Right cardiac atrium (tissue), 5 donors: ENCODE results near the gene HSPB3. TPM values are rescaled to one million over a fixed set of nuclear protein-coding genes. Genes with fewer than 3 reads are reported as not detected.
"Not testable (repeated sequence)": the region's sequence is repeated elsewhere in the genome, so short reads cannot be mapped to it uniquely, and the experiment has no call there.

Source experiments
- ATAC-seq, 2 donors: fragments of 200-7000 bp; cut with Tn5 transposase; one replicate each; pipeline versions ENCODE4 v1.8.0 to v1.9.1; 2020; ENCODE audit warnings: moderate library complexity in 2 of 2, mild to moderate bottlenecking in 1 of 2
- DNase-seq, 3 donors: peaks; one replicate each; pipeline ENCODE4 v3.0.0-alpha.2; 2020
- H3K27ac ChIP-seq: one replicate; pipeline ENCODE4 v1.5.1; 2013; ENCODE audit warnings: mild to moderate bottlenecking, low read length, control low read depth, moderate library complexity
- H3K27me3 ChIP-seq: one replicate; pipeline ENCODE4 v1.6.1; 2013; ENCODE audit not compliant: control insufficient read depth, insufficient read depth
- H3K4me1 ChIP-seq: one replicate; pipeline ENCODE4 v1.6.1; 2013; ENCODE audit warnings: low read length; ENCODE audit not compliant: control insufficient read depth, insufficient read depth
- H3K4me3 ChIP-seq: one replicate; pipeline ENCODE4 v1.5.1; 2013; ENCODE audit warnings: low read length, control low read depth
- H3K9me3 ChIP-seq: one replicate; pipeline ENCODE4 v1.6.1; 2013; ENCODE audit warnings: low read length; ENCODE audit not compliant: control insufficient read depth
- WGBS: extraction: QIAGEN DNeasy Blood & Tissue Kit; methylation state at CpG from one replicate; pipeline ENCODE4 v1.1.7; 2013; 5-methylcytosine and 5-hydroxymethylcytosine counted together
- intact Hi-C, 4 donors: fragments of 100-400 bp; cut with DNase I; formaldehyde crosslinking; loops; one replicate each; pipeline versions ENCODE4 v1.11.0 to v1.14.0; 2022 to 2023
- polyA plus RNA-seq: library from polyadenylated mRNA; stranded (reverse); fragments of 200-250 nt; gene quantifications from one replicate; pipeline ENCODE4 v1.2.3, GENCODE V29; 2013
- total RNA-seq, 4 donors: library from RNA; stranded (reverse); fragmentation: NEBNext Ultra II Directional; extraction: Animal tissue kit (Norgen Biotek cat#: 25700); gene quantifications; one replicate each; pipeline ENCODE4 v1.2.1, GENCODE V29; 2021
- donor health status: healthy with polysubstance abuse.
- donor health status: DM: no; HTN: yes; CAD: no.
- donor health status: DM: no; HTN: no; CAD: no.
- donor health status: DM: no; HTN: yes; CAD: no; lungs with severe emphysema.
- donor health status: DM: yes; HTN: yes; CAD: no.

HSPB3 gene
- total and polyA plus RNA-seq, 5 donors, result 279 to 644 (median 392) TPM

DNA sequence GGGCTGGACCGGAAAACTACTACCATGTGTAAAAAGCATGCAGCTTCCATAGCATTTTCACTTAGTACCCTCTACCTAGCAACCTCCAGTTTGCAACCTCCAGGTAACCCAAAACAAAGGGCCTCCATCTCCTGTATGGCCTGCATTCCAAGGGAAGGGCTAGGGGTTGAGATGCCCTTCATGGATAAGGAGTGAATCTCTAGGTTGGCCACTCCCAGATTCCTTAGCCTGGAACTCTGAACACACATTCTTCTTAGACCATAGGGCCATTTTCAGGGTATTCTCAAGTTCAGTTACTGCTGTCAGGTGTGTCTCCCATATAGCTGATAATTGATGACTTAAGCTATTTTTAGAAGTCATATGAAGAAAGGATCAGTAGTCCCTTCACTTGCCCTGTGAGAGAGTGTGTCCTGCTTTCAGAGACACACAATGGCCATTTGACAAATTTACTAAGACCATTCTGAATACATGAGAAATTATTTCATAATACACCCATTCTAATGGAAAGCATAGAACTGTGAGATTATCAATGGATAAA is 22.5 kb downstream of the HSPB3 start:
- no peaks in the 10 kb centered on the region for H3K9me3 ChIP-seq
- no peak for ATAC-seq
- 94% methylated on average over 1 of the region's 1 CpG for WGBS
- no peak overlapping the region for H3K4me3 ChIP-seq
- H3K27ac ChIP-seq, result no peak overlapping the region
- no peaks in the 10 kb centered on the region for H3K4me1 ChIP-seq
- DNase-seq, result no peak
- intact Hi-C loops, result no loop called here
- H3K27me3 ChIP-seq, result no peaks in the 10 kb centered on the region

DNA sequence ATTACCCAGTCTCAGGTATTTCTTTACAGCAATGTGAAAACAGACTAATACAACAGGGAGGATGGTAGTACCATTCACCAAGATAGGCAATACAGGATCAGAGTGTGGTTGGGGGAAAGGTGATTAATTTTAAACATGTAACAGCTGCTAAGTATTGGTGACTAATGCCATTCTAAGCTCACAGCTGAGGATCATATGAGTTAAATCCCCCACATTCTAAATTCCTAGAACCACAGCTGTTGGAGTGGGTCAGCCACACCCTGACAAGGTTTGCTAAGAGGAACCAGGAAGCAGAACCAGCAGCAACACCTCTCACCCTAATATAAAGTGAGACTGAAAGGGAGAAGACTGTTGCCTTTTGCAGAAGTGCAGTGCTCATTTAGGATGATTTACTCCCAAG is 24.8 kb downstream of the HSPB3 start:
- no peak overlapping the region for H3K4me3 ChIP-seq
- no peaks in the 10 kb centered on the region for H3K4me1 ChIP-seq
- no peak for ATAC-seq
- no peaks in the 10 kb centered on the region for H3K27me3 ChIP-seq
- intact Hi-C loops, result loop anchor here in 1 of 4 donors (10.0 kb wide), 1 partner anchor 45 kb away; no protein-coding TSS in a partner anchor
- H3K27ac ChIP-seq, result no peak overlapping the region
- DNase-seq, result no peak
- H3K9me3 ChIP-seq, result no peaks in the 10 kb centered on the region

DNA sequence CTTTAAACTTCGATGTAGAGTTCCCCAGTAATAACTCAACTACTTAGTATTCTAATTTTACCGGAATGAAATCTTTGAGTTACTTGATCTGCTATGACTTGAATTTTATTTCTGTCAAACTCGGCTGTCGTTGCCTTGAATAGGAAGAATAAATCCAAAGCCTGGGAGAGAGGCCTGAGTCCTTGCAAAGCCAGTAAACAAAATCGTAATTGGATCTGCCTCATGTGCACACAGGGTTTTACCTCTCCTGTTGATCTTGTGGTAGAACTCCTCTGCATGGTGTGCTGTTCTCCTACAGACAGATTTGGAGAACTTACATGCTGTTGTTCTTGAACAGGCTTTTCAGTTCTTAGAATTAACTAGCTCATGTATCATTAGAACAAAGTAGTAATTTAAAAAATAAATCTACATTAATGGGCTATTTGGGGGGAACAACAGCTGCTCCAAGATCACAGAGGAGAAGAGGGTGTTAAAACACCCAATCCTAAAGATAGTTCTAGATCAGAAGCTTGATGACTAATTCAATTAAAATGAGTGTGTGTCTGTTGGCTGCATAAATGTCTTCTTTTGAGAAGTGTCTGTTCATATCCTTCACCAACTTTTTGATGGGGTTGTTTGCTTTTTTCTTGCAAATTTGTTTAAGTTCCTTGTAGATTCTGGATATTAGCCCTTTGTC is 28.9 kb downstream of the HSPB3 start:
- Histone ChIP-seq H3K4me1 (no peaks in the 10 kb centered on the region), H3K9me3 (no peaks in the 10 kb centered on the region), H3K27me3 (no peaks in the 10 kb centered on the region), H3K4me3 (no peak overlapping the region), H3K27ac (no peak overlapping the region)
- DNase-seq (no peak), ATAC-seq (no peak)
- intact Hi-C loops, result loop anchor here in 1 of 4 donors (10.0 kb wide), 1 partner anchor 50 kb away; no protein-coding TSS in a partner anchor
- WGBS, result 83% methylated on average over 5 of the region's 5 CpGs

DNA sequence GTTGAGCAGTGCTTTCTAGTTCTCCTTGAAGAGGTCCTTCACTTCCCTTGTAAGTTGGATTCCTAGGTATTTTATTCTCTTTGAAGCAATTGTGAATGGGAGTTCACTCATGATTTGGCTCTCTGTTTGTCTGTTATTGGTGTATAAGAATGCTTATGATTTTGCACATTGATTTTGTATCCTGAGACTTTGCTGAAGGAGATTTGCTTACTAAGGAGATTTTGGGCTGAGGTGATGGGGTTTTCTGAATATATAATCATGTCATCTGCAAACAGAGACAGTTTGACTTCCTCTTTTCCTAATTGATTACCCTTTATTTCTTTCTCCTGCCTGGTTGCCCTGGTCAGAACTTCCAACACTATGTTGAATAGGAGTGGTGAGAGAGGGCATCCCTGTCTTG is 30.2 kb downstream of the HSPB3 start:
- intact Hi-C loops, result loop anchor here in 1 of 4 donors (5.0 to 10.0 kb wide), 2 partner anchors 51 to 233 kb away; no protein-coding TSS in a partner anchor
- not testable (repeated sequence) for DNase-seq, H3K27me3 ChIP-seq

DNA sequence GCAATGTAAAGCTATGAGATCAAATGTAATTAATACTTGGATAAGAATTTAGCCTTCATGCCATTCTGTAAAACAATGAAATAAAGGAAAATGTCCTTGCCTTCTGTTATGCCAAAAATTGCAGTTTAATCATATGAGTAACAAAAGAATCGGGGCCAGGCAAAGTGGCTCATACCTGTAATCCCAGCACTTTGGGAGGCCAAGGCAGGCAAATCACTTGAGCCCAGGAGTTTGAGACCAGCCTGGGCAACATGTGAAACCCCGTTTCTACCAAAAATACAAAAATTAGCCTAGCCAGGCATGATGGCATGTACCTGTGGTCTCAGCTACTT is 34.1 kb downstream of the HSPB3 start:
- not testable (repeated sequence) for H3K27me3 ChIP-seq, H3K9me3 ChIP-seq, H3K27ac ChIP-seq, H3K4me1 ChIP-seq, ATAC-seq, DNase-seq, H3K4me3 ChIP-seq
- WGBS, result 29% methylated on average over 2 of the region's 2 CpGs
- intact Hi-C loops, result loop anchor here in 1 of 4 donors (5.0 to 10.0 kb wide), 2 partner anchors 55 to 237 kb away; no protein-coding TSS in a partner anchor

More for the DNA sequence above, 30.2 kb downstream of the HSPB3 start:
- not testable (repeated sequence) for H3K27ac ChIP-seq, H3K4me3 ChIP-seq, ATAC-seq, H3K9me3 ChIP-seq, H3K4me1 ChIP-seq

DNA sequence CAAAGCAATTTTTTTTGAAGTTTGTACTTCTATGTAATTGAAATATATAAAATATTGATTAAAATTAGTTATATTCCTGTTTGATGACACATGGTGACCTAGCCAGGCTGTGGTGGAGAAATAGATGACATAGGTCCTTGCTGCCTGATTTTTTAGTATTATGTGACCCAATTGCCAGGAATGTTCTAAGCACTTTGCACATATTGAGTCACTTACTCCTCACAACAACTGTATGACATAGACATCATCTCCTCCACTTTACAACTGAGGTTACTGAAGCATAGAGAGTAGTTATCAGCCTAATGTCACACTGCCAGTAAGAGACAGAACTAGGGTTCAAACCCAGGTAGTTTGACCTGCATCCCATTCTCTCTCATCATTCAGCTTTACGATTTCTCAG is 35.8 kb downstream of the HSPB3 start:
- no peaks in the 10 kb centered on the region for H3K4me1 ChIP-seq
- intact Hi-C loops, result loop anchor here in 2 of 4 donors (5.0 to 10.0 kb wide), 3 partner anchors 177 to 239 kb away; partner anchors contain the start of gene ARL15 (in 1 of the 2)
- no peak overlapping the region for H3K27ac ChIP-seq
- H3K9me3 ChIP-seq, result no peaks in the 10 kb centered on the region
- ATAC-seq (no peak), DNase-seq (no peak)
- WGBS, result 97% methylated on average over 1 of the region's 1 CpG
- H3K4me3 ChIP-seq, result no peak overlapping the region
- no peaks in the 10 kb centered on the region for H3K27me3 ChIP-seq

DNA sequence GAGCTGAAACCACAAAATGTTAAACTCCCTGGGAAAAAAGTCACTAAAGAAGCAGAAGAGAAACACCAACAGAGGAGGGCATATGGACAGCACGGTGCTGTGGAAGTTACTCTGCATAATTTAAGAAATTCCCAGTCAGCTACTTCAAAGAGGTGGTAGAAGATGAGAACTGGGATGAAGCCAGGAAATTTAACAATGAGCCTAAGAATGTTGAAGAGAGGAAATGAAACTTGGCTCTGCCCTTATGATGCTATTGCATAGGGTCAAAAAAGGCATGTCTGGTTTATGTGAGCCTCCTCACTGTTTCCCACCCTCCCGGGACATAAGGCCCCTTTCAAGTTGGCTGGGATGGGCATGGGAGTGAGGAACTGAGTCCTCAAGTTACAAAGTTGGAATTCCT is 36.7 kb downstream of the HSPB3 start:
- Histone ChIP-seq H3K27me3 (no peaks in the 10 kb centered on the region), H3K27ac (no peak overlapping the region), H3K4me1 (no peaks in the 10 kb centered on the region), H3K4me3 (no peak overlapping the region), H3K9me3 (no peaks in the 10 kb centered on the region)
- intact Hi-C loops, result loop anchor here in 2 of 4 donors (5.0 to 10.0 kb wide), 3 partner anchors 177 to 240 kb away; partner anchors contain the start of gene ARL15 (in 1 of the 2)
- peak; percentile 24 to 34 for ATAC-seq
- 30% methylated on average over 2 of the region's 2 CpGs for WGBS
- DNase-seq, result no peak

DNA sequence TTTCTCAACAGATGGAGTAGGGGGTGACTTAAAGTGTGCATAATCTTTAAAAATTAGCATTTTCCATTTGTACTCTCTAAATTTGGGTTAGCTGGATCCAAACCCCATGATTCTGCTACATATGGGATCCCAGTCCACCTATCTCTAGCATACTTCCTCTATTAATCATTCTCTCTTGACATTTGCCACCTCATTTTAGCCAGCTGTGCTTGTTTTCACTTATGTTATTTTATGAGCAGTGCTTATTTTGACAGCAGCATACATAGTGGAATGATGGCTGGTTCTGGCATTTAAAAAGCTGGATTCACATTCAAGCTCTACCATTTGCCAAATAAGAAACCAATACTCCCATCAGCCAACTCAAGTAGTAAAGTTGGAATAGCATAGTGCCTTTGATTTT is 39.5 kb downstream of the HSPB3 start:
- ATAC-seq (no peak), DNase-seq (no peak)
- Histone ChIP-seq H3K9me3 (no peaks in the 10 kb centered on the region), H3K4me1 (no peaks in the 10 kb centered on the region), H3K27ac (no peak overlapping the region), H3K4me3 (no peak overlapping the region), H3K27me3 (no peaks in the 10 kb centered on the region)
- intact Hi-C loops, result loop anchor here in 2 of 4 donors (10.0 kb wide), 2 partner anchors 180 to 240 kb away; partner anchors contain the start of gene ARL15 (in 1 of the 2)

Other genes starting within 250 kb of the HSPB3 start
- 10 to 100 TPM; 24.0 to 30.3 (median 25.1) TPM for gene ARL15, start 145.1 kb upstream of the HSPB3 start, total RNA-seq
- 14.2 TPM for gene ARL15, start 145.1 kb upstream of the HSPB3 start, polyA plus RNA-seq
- 10 to 100 TPM; 12.0 to 14.0 (median 12.8) TPM for gene SNX18, start 62.1 kb downstream of the HSPB3 start, total RNA-seq
- gene SNX18, start 62.1 kb downstream of the HSPB3 start, polyA plus RNA-seq, result 3.8 TPM